HG03575 (cell line): ENCODE results near the gene LARP1.

ENCODE experiments used
- ATAC-seq: cut with Tn5 transposase; IDR thresholded peaks from one replicate; pipeline ENCODE4 v1.9.1; 2021; ENCODE audit not compliant: unreplicated experiment, insufficient number of reproducible peaks, low FRiP score; ENCODE audit errors: extremely low read depth

LARP1 gene

DNA sequence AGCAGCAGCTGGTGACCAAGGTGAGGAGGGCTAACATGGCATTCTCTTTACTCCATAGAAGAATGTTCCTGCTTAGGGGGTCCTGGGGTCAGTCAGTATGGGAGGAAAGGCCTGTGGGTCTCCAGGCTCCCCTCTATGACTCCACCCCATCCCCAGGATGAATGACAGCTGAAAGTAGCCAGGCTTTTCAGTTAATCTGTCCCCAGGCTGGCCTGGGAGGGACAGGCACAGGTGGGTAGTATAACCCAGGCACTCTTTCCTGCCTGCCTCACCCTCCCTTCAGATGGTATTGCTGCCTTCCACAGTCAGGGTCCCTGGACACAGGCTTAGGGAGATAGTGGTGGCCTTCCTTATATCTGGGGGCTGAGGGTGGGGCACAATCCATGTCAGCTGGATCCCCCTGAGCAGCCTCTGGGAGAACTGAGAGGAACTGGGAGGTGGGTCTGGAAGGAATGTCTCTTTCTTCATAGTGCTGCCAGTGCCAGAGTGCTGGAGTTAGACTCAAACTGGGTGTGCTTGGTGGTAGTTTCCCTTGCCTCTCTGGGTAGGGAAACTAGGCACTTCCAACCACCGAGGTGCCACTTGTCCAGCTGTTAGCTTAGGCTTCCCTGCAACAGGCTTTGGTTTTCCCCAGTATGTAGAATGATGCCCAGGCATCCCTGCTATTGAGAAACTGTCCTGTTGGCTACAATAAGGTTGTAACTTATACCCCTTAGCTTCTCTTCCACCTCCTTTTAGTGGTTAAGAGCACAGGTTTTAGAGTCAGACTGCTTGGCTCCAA is 27.8 kb downstream of the LARP1 start:
- ATAC-seq = no peak

GRCh38 chr5:154783774-154784460 is 28.7 kb downstream of the LARP1 start:
- ATAC-seq = no peak

- ATAC-seq = no peak
These were observed 29.7 kb downstream of the LARP1 start for GRCh38 chr5:154784856-154785255.

DNA sequence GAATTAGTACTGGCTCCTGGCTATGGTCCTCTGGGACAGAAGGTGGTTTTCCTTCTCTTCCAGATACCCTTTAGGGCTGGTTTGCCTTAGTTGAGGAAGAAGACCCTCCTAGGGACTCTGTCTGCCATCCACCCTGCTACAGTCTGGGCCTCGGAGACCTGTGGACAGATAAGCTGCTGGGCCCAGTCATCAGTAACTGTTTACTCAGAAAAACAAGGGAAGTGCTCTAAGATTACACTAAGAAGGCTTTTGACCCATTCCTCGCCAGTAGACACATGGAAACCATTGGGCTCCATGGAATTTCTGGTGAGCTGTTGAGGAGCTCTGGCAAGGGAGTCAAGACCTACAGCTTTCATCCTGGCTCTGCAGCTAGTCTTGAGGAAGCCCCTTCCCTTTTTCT is 31.2 kb downstream of the LARP1 start:
- ATAC-seq = no peak

DNA sequence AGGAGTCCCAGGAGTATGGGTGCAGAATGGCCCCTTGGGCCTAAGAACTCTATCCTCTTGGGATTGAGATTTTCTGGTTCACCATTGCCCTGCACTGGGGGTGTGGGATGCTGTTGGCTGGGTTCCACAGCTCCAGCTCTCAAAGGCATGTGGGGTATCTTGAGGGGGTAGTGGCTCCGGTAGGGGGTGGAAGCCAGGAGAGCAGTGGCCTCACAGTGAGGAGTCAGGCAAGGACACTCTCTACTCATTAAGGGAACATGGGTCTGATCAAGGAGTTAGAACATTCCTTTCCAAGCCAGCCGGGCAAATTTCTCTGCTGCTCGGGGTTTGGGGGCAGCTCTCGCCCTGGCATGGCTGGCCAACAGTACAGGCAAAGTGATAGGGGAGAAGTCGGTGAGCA is 33.0 kb downstream of the LARP1 start:
- ATAC-seq = no peak

DNA sequence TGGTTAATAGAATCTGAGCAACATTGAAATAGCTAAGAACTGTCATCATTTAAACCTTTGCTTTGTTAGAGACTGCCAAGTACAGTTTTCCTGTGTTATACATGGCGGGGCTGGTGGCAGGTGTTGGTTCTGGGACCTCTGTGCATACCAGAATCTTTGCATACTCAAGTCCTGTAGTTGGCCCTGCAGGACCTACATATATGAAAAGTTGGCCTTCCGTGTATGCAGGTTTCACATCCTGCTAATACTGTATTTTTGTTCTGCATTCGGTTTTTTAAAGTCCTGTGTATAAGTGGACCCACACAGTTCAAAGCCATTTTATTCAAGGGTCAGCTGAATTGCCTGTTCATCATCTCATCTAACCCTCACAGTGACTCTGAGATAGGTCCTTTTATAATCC is 36.4 kb downstream of the LARP1 start:
- no peak for ATAC-seq

- ATAC-seq = no peak
These were observed 38.7 kb downstream of the LARP1 start for GRCh38 chr5:154793599-154794524.

- ATAC-seq = no peak
These were observed 39.5 kb downstream of the LARP1 start for GRCh38 chr5:154794525-154795234.

DNA sequence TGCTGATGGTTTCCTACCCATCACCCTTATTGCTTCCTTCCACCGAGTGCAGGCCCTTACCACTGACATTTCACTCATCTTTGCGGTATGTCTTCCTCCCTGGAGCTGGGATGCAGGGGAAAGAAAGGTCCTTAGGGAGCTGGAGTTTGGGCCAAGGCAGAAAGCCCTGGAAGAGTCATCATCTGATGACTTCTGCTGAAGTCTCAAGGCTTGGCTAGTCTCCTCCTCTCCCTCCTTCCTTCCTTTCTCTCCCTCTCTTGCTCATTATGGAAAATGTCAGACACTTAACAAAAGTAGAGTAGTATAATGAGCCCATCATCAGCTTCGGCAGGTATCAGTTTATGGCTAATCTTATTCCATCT is 40.0 kb downstream of the LARP1 start:
- no peak for ATAC-seq

DNA sequence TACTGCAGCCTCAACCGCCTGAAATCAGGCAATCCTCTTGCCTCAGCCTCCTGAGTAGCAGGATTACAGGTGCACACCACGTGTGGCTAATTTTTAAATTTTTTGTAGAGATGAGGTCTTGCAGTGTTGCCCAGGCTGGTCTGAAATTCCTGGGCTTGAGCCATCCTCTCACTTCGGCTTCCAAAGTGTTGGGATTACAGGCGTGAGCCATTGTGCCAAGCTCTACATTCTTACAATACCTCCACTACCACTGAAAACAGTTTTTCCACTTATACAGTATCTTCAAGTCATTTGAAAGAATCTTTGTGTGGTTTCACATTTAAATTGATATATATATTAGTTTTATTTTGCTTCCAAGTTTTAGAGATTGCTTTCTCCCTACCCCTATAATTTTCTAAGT is 42.6 kb downstream of the LARP1 start:
- ATAC-seq = no peak

- no peak for ATAC-seq
These were observed 45.4 kb downstream of the LARP1 start for GRCh38 chr5:154800582-154800981.

DNA sequence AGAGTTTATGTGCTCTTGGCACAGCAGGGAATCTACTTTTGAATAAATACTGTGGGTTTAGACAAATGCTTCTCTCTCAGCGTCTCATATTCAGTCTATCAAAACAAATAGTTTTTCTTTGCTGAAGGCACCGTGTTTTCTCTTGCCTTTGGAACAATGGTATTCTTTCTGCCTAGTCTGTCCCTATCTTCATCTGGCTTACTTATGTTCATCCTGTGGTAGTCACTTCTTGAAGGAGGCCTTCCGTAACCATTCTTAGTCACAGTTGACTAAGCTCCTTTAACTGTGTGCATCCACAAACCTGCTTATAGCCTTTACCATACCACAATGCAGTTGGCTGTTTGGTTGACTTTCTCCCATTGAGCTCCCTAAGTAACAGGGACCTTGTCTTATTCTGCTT is 45.9 kb downstream of the LARP1 start:
- ATAC-seq = no peak

- ATAC-seq = no peak
These were observed 46.9 kb downstream of the LARP1 start for GRCh38 chr5:154802050-154802449.

GRCh38 chr5:154806176-154806575 is 51.0 kb downstream of the LARP1 start:
- no peak for ATAC-seq

DNA sequence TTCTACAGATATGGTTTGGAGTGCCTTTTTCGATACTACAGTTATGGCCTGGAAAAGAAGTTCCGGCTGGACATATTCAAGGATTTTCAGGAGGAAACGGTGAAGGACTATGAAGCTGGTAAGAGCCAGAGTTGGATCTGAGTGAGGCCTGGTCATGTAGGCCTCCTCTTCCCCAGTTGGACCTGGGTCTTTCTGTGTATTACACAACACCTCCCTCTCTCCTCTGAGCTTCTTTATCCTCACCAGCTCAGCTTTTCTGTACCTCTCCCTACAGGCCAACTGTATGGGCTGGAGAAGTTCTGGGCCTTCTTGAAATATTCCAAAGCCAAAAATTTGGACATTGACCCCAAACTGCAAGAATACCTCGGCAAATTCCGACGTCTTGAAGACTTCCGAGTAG is 56.1 kb downstream of the LARP1 start:
- no peak for ATAC-seq

DNA sequence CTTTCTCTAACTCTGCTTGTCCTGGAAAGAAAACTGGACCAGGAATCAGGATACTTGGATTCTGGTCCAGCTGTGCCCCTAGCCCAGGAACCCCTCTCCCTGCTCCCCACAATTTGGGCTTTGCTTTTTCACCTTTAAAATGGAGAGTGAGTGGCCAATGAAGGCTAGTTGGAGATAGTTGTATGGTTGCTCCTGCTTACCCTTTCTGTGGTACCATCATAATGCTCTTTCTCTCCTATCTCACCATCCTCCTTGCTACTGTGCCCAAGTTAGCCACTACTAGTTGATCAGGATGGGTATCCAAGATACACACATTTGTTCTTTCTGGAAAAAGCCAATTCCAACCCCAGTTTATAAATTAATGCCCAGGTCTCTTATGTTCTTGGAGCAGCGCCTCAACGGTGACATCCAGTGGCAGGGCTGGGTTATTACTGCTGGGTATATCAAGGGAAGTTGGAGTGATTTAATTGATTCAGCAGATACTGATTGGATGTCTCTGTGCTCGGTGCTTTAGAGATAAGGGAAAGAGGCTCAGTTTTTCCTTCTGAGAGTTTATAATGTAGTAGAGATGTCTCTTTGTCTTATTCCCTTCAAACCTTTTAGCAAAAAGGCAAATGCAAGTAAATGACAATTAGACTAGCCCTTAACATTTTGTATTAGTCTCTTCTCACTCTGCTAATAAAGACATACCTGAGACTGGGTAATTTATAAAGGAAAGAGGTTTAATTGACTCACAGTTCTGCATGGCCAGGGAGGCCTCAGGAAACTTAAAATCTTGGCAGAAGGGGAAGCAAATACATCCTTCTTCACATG is 56.7 kb downstream of the LARP1 start:
- ATAC-seq = no peak

GRCh38 chr5:154813158-154813557 is 58.0 kb downstream of the LARP1 start:
- ATAC-seq = no peak

DNA sequence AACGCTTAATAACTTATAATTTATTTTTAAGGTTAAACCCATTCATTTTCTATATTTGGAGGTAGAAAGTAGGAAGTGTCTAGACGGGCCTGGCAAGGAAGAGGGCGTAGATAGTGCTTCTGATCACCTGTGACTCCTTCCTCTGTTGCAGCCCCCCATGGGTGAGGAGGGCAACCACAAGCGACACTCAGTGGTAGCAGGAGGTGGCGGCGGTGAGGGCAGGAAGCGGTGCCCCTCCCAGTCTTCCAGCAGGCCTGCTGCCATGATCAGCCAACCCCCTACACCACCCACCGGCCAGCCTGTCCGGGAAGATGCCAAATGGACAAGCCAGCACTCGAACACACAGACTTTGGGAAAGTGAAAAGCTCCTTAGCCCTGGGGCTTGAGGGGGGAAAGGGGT is 58.6 kb downstream of the LARP1 start:
- ATAC-seq = no peak
